Ishikawa (cell line): Measurements from ENCODE around the gene DGLUCY.

Experiments
- CEBPB ChIP-seq: IDR thresholded peaks from 2 replicates; pipeline ENCODE4 v1.6.1; 2012
- CREB1 ChIP-seq: IDR thresholded peaks from 2 replicates; pipeline ENCODE4 v1.6.1; 2012; ENCODE audit warnings: low read depth
- EGR1 ChIP-seq: IDR thresholded peaks from 2 replicates; pipeline ENCODE4 v1.6.1; 2012
- EP300 ChIP-seq: IDR thresholded peaks from 2 replicates; pipeline ENCODE4 v1.6.1; 2012; ENCODE audit warnings: borderline replicate concordance
- FOXM1 ChIP-seq: IDR thresholded peaks from 2 replicates; pipeline ENCODE4 v1.6.1; 2012; ENCODE audit warnings: low read depth, borderline replicate concordance
- NFIC ChIP-seq: IDR thresholded peaks from 2 replicates; pipeline ENCODE4 v1.6.1; 2012
- RAD21 ChIP-seq: IDR thresholded peaks from 2 replicates; pipeline ENCODE4 v1.6.1; 2012; ENCODE audit warnings: low read depth
- REST ChIP-seq: IDR thresholded peaks from 2 replicates; pipeline ENCODE4 v1.6.1; 2012; ENCODE audit warnings: low read depth, mild to moderate bottlenecking
- TAF1 ChIP-seq: IDR thresholded peaks from 2 replicates; pipeline ENCODE4 v1.6.1; 2012; ENCODE audit warnings: low read depth, mild to moderate bottlenecking
- TCF12 ChIP-seq: IDR thresholded peaks from 2 replicates; pipeline ENCODE4 v1.6.1; 2012; ENCODE audit warnings: low read depth
- TEAD4 ChIP-seq: IDR thresholded peaks from 2 replicates; pipeline ENCODE4 v1.6.1; 2012
- YY1 ChIP-seq: IDR thresholded peaks from 2 replicates; pipeline ENCODE4 v1.6.1; 2012; ENCODE audit warnings: low read depth
- ZBTB7A ChIP-seq: IDR thresholded peaks from 2 replicates; pipeline ENCODE4 v1.6.1; 2012; ENCODE audit warnings: low read depth
- TF ChIP-seq, protein P1 (sequence below): IDR thresholded peaks from 2 replicates; pipeline ENCODE4 v1.6.1; 2012
- TF ChIP-seq, protein P2 (sequence below): IDR thresholded peaks from 2 replicates; pipeline ENCODE4 v1.6.1; 2012

DGLUCY gene

GRCh38 chr14:91095178-91095577, 18.7 kb upstream of the DGLUCY start:
- TF ChIP-seq CREB1: no peak
- TF ChIP-seq EP300: no peak
- TF ChIP-seq FOXM1: no peak

GRCh38 chr14:91098591-91098990, 15.3 kb upstream of the DGLUCY start:
- no peak for TF ChIP-seq TEAD4
- TF ChIP-seq EGR1: no peak
- TF ChIP-seq, protein P1, sequence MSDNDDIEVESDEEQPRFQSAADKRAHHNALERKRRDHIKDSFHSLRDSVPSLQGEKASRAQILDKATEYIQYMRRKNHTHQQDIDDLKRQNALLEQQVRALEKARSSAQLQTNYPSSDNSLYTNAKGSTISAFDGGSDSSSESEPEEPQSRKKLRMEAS: no peak
- no peak for TF ChIP-seq CREB1
- TF ChIP-seq FOXM1: no peak
- no peak for TF ChIP-seq TCF12

- no peak for TF ChIP-seq CEBPB
- TF ChIP-seq, protein P1: no peak
- no peak for TF ChIP-seq ZBTB7A
- TF ChIP-seq TEAD4: no peak
- no peak for TF ChIP-seq YY1
- no peak for TF ChIP-seq RAD21
- no peak for TF ChIP-seq CREB1
- no peak for TF ChIP-seq TCF12
- no peak for TF ChIP-seq EP300
- TF ChIP-seq, protein P2, sequence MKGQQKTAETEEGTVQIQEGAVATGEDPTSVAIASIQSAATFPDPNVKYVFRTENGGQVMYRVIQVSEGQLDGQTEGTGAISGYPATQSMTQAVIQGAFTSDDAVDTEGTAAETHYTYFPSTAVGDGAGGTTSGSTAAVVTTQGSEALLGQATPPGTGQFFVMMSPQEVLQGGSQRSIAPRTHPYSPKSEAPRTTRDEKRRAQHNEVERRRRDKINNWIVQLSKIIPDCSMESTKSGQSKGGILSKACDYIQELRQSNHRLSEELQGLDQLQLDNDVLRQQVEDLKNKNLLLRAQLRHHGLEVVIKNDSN: no peak
- no peak for TF ChIP-seq EGR1
- TF ChIP-seq NFIC: no peak
- no peak for TF ChIP-seq FOXM1
- no peak for TF ChIP-seq REST
- TF ChIP-seq TAF1: no peak
Measured at GRCh38 chr14:91100102-91100501, 13.8 kb upstream of the DGLUCY start.

GRCh38 chr14:91103116-91103515, 10.8 kb upstream of the DGLUCY start:
- TF ChIP-seq REST: no peak
- TF ChIP-seq EGR1: no peak
- TF ChIP-seq TCF12: no peak
- TF ChIP-seq, protein P1: no peak
- no peak for TF ChIP-seq CEBPB
- TF ChIP-seq TAF1: no peak
- TF ChIP-seq NFIC: no peak
- TF ChIP-seq FOXM1: no peak
- no peak for TF ChIP-seq CREB1
- no peak for TF ChIP-seq TEAD4
- TF ChIP-seq, protein P2: no peak
- TF ChIP-seq RAD21: no peak
- TF ChIP-seq YY1: no peak
- TF ChIP-seq ZBTB7A: no peak

GRCh38 chr14:91108941-91109611, 4.8 kb upstream of the DGLUCY start:
- TF ChIP-seq NFIC (peak; percentile 65), FOXM1 (no peak)

- TF ChIP-seq ZBTB7A (no peak), TCF12 (no peak), NFIC (no peak), FOXM1 (no peak)
Measured at GRCh38 chr14:91111443-91111842, 2.4 kb upstream of the DGLUCY start.

- TF ChIP-seq EP300: no peak
Measured at GRCh38 chr14:91112194-91112593, 1.7 kb upstream of the DGLUCY start.
